ENCODE measurements around the gene GUCA2A. TPM values are rescaled to one million over a fixed set of nuclear protein-coding genes. Genes with fewer than 3 reads are reported as not detected.

Gene GUCA2A
- total and polyA plus RNA-seq, 9 of the 15 experiments (the other 6 are each of a cell fraction or from before 2014, with no cell fraction given), result not detected

DNA sequence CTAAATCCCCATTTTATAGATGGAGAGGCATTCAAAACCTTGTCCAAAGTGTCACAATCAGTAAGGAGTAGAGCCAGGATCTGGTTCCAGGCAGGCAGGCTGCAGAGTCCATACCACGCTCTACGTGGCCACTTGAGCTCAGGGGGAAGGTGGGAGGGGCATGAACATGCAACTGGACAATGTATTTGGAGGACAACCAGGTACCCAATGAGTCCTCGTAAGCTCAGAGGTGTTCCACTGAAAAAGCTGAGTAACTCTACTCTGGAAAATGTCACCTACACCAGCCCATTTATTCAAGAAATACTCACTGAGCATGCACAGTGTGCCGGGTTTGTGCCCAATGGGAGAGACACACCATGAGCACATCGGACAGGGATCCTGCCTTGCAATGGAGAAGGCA, 22.6 kb downstream of the GUCA2A start:
- Histone ChIP-seq H3K4me3 (no peak overlapping the region), H3K9ac (ENCODE audit: insufficient read depth in 1 of 2, low read depth in 2 of 2, low read length in 2 of 2) (no peak overlapping the region), H4K20me1 (replicated peaks; ENCODE audit: control insufficient read depth, insufficient read depth, low read length) (peaks cover 11% of the 10 kb centered on the region), H3K27me3 (ENCODE audit: control insufficient read depth in 2 of 2, insufficient read depth in 2 of 2, low read length in 2 of 2) (peaks cover 26 to 65% of the 10 kb centered on the region in 2 experiments), H3K9me1 (ENCODE audit: control insufficient read depth, insufficient read depth, low read length) (no peaks in the 10 kb centered on the region), H3K4me1 (replicated peaks in 1 of 2; ENCODE audit: control insufficient read depth in 2 of 2, insufficient read depth in 2 of 2, low read length in 2 of 2) (peaks cover 0 to 4% of the 10 kb centered on the region in 2 experiments; a peak in 1 of 5 replicates), H3K9me3 (replicated peaks; ENCODE audit: control insufficient read depth, insufficient read depth, low read depth, low read length) (no peaks in the 10 kb centered on the region), H2AFZ (ENCODE audit: low read depth, low read length) (no peak overlapping the region), H3K4me2 (ENCODE audit: insufficient read depth, low read length) (no peak overlapping the region), H3K79me2 (ENCODE audit: control insufficient read depth, insufficient read depth, low read length) (no peaks in the 10 kb centered on the region), H3K36me3 (ENCODE audit: control insufficient read depth, insufficient read depth, low read length) (no peaks in the 10 kb centered on the region), H3K27ac (ENCODE audit: extremely low read depth, low read depth, low read length) (no peak overlapping the region)
- DNase-seq (ENCODE audit: extremely low read depth in 1 of 4, low spot score in 3 of 4), result no peak
- intact Hi-C loops (cut with micrococcal nuclease) (loop anchor here (10.0 kb wide), 1 partner anchor 593 kb away; no protein-coding TSS in a partner anchor), in situ Hi-C loops (cut with MboI) (loop anchor here (5.0 to 25.0 kb wide), 3 partner anchors 330 to 590 kb away; no protein-coding TSS in a partner anchor)
- no TSS peak for BruUV-seq (replicated peaks)
- no peak for FAIRE-seq
- no peak for ATAC-seq
- CTCF ChIA-PET (ENCODE audit: low intra/inter-chr PET ratio), result no interaction called here
- POLR2A ChIA-PET, result interaction anchor here (0.6 to 0.7 kb wide), 2 partner anchors 11 to 252 kb away, joined by 3 to 4 read pairs; partner anchors contain the start of gene GUCA2B
- TF ChIP-seq NBN (IDR thresholded peaks at IDR 0.05; ENCODE audit: low read depth), result no peak
- no peak for TF ChIP-seq PHB (CRISPR knock-in tag; IDR thresholded peaks at IDR 0.05)
- no peak for TF ChIP-seq XRCC4 (IDR thresholded peaks at IDR 0.05; ENCODE audit: extremely low read depth, insufficient read depth, insufficient read length)
- TF ChIP-seq, protein P1, sequence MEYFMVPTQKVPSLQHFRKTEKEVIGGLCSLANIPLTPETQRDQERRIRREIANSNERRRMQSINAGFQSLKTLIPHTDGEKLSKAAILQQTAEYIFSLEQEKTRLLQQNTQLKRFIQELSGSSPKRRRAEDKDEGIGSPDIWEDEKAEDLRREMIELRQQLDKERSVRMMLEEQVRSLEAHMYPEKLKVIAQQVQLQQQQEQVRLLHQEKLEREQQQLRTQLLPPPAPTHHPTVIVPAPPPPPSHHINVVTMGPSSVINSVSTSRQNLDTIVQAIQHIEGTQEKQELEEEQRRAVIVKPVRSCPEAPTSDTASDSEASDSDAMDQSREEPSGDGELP (CRISPR knock-in tag; IDR thresholded peaks at IDR 0.05; ENCODE audit: borderline replicate concordance), result no peak
- no peak for TF ChIP-seq ZFPM2 (CRISPR knock-in tag; IDR thresholded peaks at IDR 0.05)
- no peak for TF ChIP-seq ZFP36 (IDR thresholded peaks at IDR 0.05; ENCODE audit: low read depth, low read length, partially characterized antibody)
- TF ChIP-seq TBP (optimal IDR thresholded peaks at IDR 0.05; ENCODE audit: low read depth, low read length), result no peak
- 0% methylated on average over 5 of the region's 5 CpGs for WGBS (ENCODE audit: insufficient coverage, low coverage, missing lambda C conversion rate)

All from K562 (cell line).